Left ventricle myocardium inferior (tissue), 1 donor: ENCODE results near the gene CFAP58. TPM values are rescaled to one million over a fixed set of nuclear protein-coding genes. Genes with fewer than 3 reads are reported as not detected.
A peak's percentile ranks its signal among the peaks of the same experiment; 100 is the strongest.

ENCODE experiments used
- DNase-seq: peaks from one replicate; pipeline ENCODE4 v3.0.0-alpha.2; 2020
- H3K27ac ChIP-seq: fragments of 200-600 bp; replicated peaks from 2 replicates; pipeline ENCODE4 v1.8.0; 2021
- H3K27me3 ChIP-seq: fragments of 200-600 bp; 2 replicates; pipeline ENCODE4 v1.8.0; 2021; ENCODE audit warnings: low read depth
- H3K36me3 ChIP-seq: fragments of 200-600 bp; 2 replicates; pipeline ENCODE4 v1.8.0; 2021
- H3K4me1 ChIP-seq: fragments of 200-600 bp; 2 replicates; pipeline ENCODE4 v1.8.0; 2021
- H3K4me3 ChIP-seq: fragments of 200-600 bp; 2 replicates; pipeline ENCODE4 v1.8.0; 2021; ENCODE audit warnings: mild to moderate bottlenecking, moderate library complexity
- H3K9me3 ChIP-seq: fragments of 200-600 bp; replicated peaks from 2 replicates; pipeline ENCODE4 v1.8.0; 2021
- CTCF ChIP-seq: fragments of 200-600 bp; IDR thresholded peaks from 2 replicates; pipeline ENCODE4 v1.8.0; 2021; ENCODE audit warnings: antibody characterized with exemption, mild to moderate bottlenecking, borderline replicate concordance
- intact Hi-C: fragments of 100-400 bp; cut with micrococcal nuclease; formaldehyde crosslinking; loops from one replicate; pipeline ENCODE4 v1.11.0; 2022
- total RNA-seq: library from RNA; stranded (reverse); fragmentation: NEBNext Ultra II Directional; extraction: Animal tissue kit (Norgen Biotek cat#: 25700); gene quantifications from one replicate; pipeline ENCODE4 v1.2.1, GENCODE V29; 2021
- donor health status: DM: no; HTN: yes; CAD: no; lungs with severe emphysema.

Gene CFAP58
- total RNA-seq, 1 donor from 2014 or later, result 3.5 TPM

GRCh38 chr10:104323085-104323484 is 30.5 kb upstream of the CFAP58 start:
- no peaks in the 10 kb centered on the region for H3K9me3 ChIP-seq
- H3K36me3 ChIP-seq, result no peaks in the 10 kb centered on the region
- intact Hi-C loops, result no loop called here
- peaks cover 100% of the 10 kb centered on the region for H3K4me1 ChIP-seq
- DNase-seq, result no peak
- TF ChIP-seq CTCF, result no peak
- no peaks in the 10 kb centered on the region for H3K27me3 ChIP-seq
- no peak overlapping the region for H3K4me3 ChIP-seq
- peak overlapping the region; percentile 99 for H3K27ac ChIP-seq

GRCh38 chr10:104323760-104324201 is 29.9 kb upstream of the CFAP58 start:
- H3K4me3 ChIP-seq, result no peak overlapping the region
- H3K4me1 ChIP-seq, result peaks cover 100% of the 10 kb centered on the region
- TF ChIP-seq CTCF, result no peak
- H3K27ac ChIP-seq, result peak overlapping the region; percentile 99
- no peaks in the 10 kb centered on the region for H3K9me3 ChIP-seq
- DNase-seq, result no peak
- no peaks in the 10 kb centered on the region for H3K27me3 ChIP-seq
- no peaks in the 10 kb centered on the region for H3K36me3 ChIP-seq
- intact Hi-C loops, result no loop called here

GRCh38 chr10:104324221-104324686 is 29.4 kb upstream of the CFAP58 start:
- Histone ChIP-seq H3K9me3 (no peaks in the 10 kb centered on the region), H3K4me3 (no peak overlapping the region), H3K27ac (peak overlapping the region; percentile 99), H3K36me3 (no peaks in the 10 kb centered on the region), H3K4me1 (peaks cover 100% of the 10 kb centered on the region), H3K27me3 (no peaks in the 10 kb centered on the region)
- no peak for DNase-seq
- no peak for TF ChIP-seq CTCF
- intact Hi-C loops, result no loop called here

- Histone ChIP-seq H3K36me3 (no peaks in the 10 kb centered on the region), H3K27ac (peak overlapping the region; percentile 99), H3K9me3 (no peaks in the 10 kb centered on the region), H3K4me3 (no peak overlapping the region), H3K27me3 (no peaks in the 10 kb centered on the region), H3K4me1 (peaks cover 100% of the 10 kb centered on the region)
- intact Hi-C loops, result no loop called here
- TF ChIP-seq CTCF, result no peak
- no peak for DNase-seq
These were observed 28.7 kb upstream of the CFAP58 start for GRCh38 chr10:104324931-104325330.

- DNase-seq, result peak; percentile 66
- peaks cover 100% of the 10 kb centered on the region for H3K4me1 ChIP-seq
- H3K9me3 ChIP-seq, result no peaks in the 10 kb centered on the region
- TF ChIP-seq CTCF, result no peak
- intact Hi-C loops, result no loop called here
- no peaks in the 10 kb centered on the region for H3K36me3 ChIP-seq
- H3K4me3 ChIP-seq, result peak overlapping the region; percentile 38
- H3K27ac ChIP-seq, result peak overlapping the region; percentile 99
- no peaks in the 10 kb centered on the region for H3K27me3 ChIP-seq
These were observed 27.9 kb upstream of the CFAP58 start for GRCh38 chr10:104325436-104326435.
